NCI-H345 treated with DMSO at 0.1 percent for 48 hours (cell line): ENCODE data around the gene PACSIN2.

Experiments
- DNase-seq: peaks from one replicate; lab custom pipeline; 2025; ENCODE audit not compliant: unreplicated experiment; lab: John Stamatoyannopoulos, UW

The PACSIN2 gene

GRCh38 chr22:42866100-42866499 is 148.8 kb downstream of the PACSIN2 start:
- no peak for DNase-seq

- no peak for DNase-seq
These were observed 149.4 kb downstream of the PACSIN2 start for GRCh38 chr22:42865536-42865935.

GRCh38 chr22:42863349-42863961 is 151.5 kb downstream of the PACSIN2 start:
- no peak for DNase-seq

- DNase-seq = no peak
These were observed 152.8 kb downstream of the PACSIN2 start for GRCh38 chr22:42862045-42862734.

- no peak for DNase-seq
These were observed 154.0 kb downstream of the PACSIN2 start for GRCh38 chr22:42860968-42861367.

- DNase-seq = no peak
These were observed 157.0 kb downstream of the PACSIN2 start for GRCh38 chr22:42857845-42858481.

GRCh38 chr22:42856865-42857704 is 157.9 kb downstream of the PACSIN2 start, which contains the start of gene ARFGAP3:
ARFGAP3 (minus strand) TSS chr22:42857273; CDS start chr22:42857182, 91 bp downstream.
- peak; percentile 64 for DNase-seq

GRCh38 chr22:42856179-42856864 is 158.6 kb downstream of the PACSIN2 start:
- no peak for DNase-seq

- no peak for DNase-seq
These were observed 159.2 kb downstream of the PACSIN2 start for GRCh38 chr22:42855721-42856120.

- DNase-seq = no peak
These were observed 159.7 kb downstream of the PACSIN2 start for GRCh38 chr22:42855211-42855610.

GRCh38 chr22:42848941-42849550 is 165.9 kb downstream of the PACSIN2 start:
- DNase-seq = no peak

GRCh38 chr22:42847110-42847509 is 167.8 kb downstream of the PACSIN2 start:
- no peak for DNase-seq

- no peak for DNase-seq
These were observed 170.2 kb downstream of the PACSIN2 start for GRCh38 chr22:42844756-42845155.

GRCh38 chr22:42842658-42843370 is 172.1 kb downstream of the PACSIN2 start:
- no peak for DNase-seq

- DNase-seq = no peak
These were observed 173.5 kb downstream of the PACSIN2 start for GRCh38 chr22:42841444-42841843.

GRCh38 chr22:42837556-42837955 is 177.4 kb downstream of the PACSIN2 start:
- no peak for DNase-seq

- no peak for DNase-seq
These were observed 178.9 kb downstream of the PACSIN2 start for GRCh38 chr22:42836026-42836425.

- no peak for DNase-seq
These were observed 180.6 kb downstream of the PACSIN2 start for GRCh38 chr22:42834177-42834949.

GRCh38 chr22:42833104-42833503 is 181.8 kb downstream of the PACSIN2 start:
- DNase-seq = no peak
